Caco-2 (cell line): ENCODE results near the gene RMI2. TPM values are rescaled to one million over a fixed set of nuclear protein-coding genes. Genes with fewer than 3 reads are reported as not detected.

Experiments used
- BruUV-seq: library from RNA; stranded (reverse); fragments of 400-500 nt; replicated peaks from 2 replicates; lab custom pipeline; 2021; lab: Mats Ljungman, UMichigan
- CTCF ChIA-PET: fragments of 300-600 bp; sonication (Branson Sonifier 250); formaldehyde crosslinking; loops from one replicate; lab custom pipeline; 2022; ENCODE audit warnings: antibody characterized with exemption; lab: Charles Lee
- POLR2A ChIA-PET: fragments of 300-600 bp; sonication (Branson Sonifier 250); formaldehyde crosslinking; loops from one replicate; lab custom pipeline; 2022; ENCODE audit warnings: antibody characterized with exemption; lab: Charles Lee
- DNase-seq, 2 experiments: peaks; one replicate each; pipeline versions ENCODE4 v3.0.0 to v3.0.0-alpha.2; 2020 to 2022
- H3K27me3 ChIP-seq: replicated peaks from 2 replicates; pipeline ENCODE4 v1.6.0; 2011; ENCODE audit warnings: low read length; ENCODE audit not compliant: control insufficient read depth, insufficient read depth
- H3K36me3 ChIP-seq: 2 replicates; pipeline ENCODE4 v1.5.1; 2011; ENCODE audit warnings: low read length; ENCODE audit not compliant: control insufficient read depth, insufficient read depth
- H3K4me1 ChIP-seq: fragments of 250-450 bp; sonication (Bioruptor Pico); 2 replicates; pipeline ENCODE4 v1.5.1; 2020; ENCODE audit warnings: mild to moderate bottlenecking
- H3K4me3 ChIP-seq: 2 replicates; pipeline ENCODE4 v1.5.1; 2011; ENCODE audit warnings: low read depth, mild to moderate bottlenecking, control low read depth, low read length
- H3K9me3 ChIP-seq: fragments of 250-450 bp; sonication (Bioruptor Pico); 2 replicates; pipeline ENCODE4 v1.5.1; 2020; ENCODE audit warnings: mild to moderate bottlenecking, moderate library complexity
- H3K27ac Mint-ChIP-seq: one replicate; pipeline ENCODE4 v1.8.0; 2022; ENCODE audit warnings: mixed read lengths; ENCODE audit not compliant: unreplicated experiment
- H3K27me3 Mint-ChIP-seq: one replicate; pipeline ENCODE4 v1.8.0; 2022; ENCODE audit warnings: mixed read lengths; ENCODE audit not compliant: insufficient read depth, unreplicated experiment
- H3K36me3 Mint-ChIP-seq: one replicate; pipeline ENCODE4 v1.8.0; 2022; ENCODE audit warnings: mild to moderate bottlenecking, mixed read lengths; ENCODE audit not compliant: insufficient read depth, unreplicated experiment
- H3K4me1 Mint-ChIP-seq: one replicate; pipeline ENCODE4 v1.8.0; 2022; ENCODE audit warnings: low read depth, mixed read lengths; ENCODE audit not compliant: unreplicated experiment
- H3K4me3 Mint-ChIP-seq: one replicate; pipeline ENCODE4 v1.8.0; 2022; ENCODE audit warnings: mild to moderate bottlenecking, moderate library complexity, mixed read lengths; ENCODE audit not compliant: unreplicated experiment
- H3K9me3 Mint-ChIP-seq: one replicate; pipeline ENCODE4 v1.8.0; 2022; ENCODE audit warnings: mixed read lengths; ENCODE audit not compliant: unreplicated experiment
- intact Hi-C: fragments of 100-400 bp; cut with micrococcal nuclease; formaldehyde crosslinking; loops from one replicate; pipeline ENCODE4 v1.10.0; 2022; ENCODE audit not compliant: unreplicated experiment
- total RNA-seq: library from RNA; stranded (reverse); gene quantifications from 2 replicates; pipeline ENCODE4 v1.2.3, GENCODE V29; 2022
- TF ChIP-seq, protein P1 (sequence below), 2 experiments: fragments of 200-600 bp in 1 of 2; IDR thresholded peaks; 1 replicate in 1 of 2; 2 replicates in 1 of 2; pipeline versions ENCODE4 v1.5.1 to v1.8.0; 2011 to 2022; ENCODE audit warnings: antibody characterized with exemption in 1 of 2, control low read depth in 1 of 2, inconsistent platforms in 1 of 2, low read depth in 1 of 2, low read length in 1 of 2, mild to moderate bottlenecking in 1 of 2, moderate library complexity in 1 of 2; ENCODE audit not compliant: insufficient read depth in 1 of 2, severe bottlenecking in 1 of 2, unreplicated experiment in 1 of 2

Gene RMI2
- total RNA-seq, 1 experiment from 2014 or later = 52.7 TPM

DNA sequence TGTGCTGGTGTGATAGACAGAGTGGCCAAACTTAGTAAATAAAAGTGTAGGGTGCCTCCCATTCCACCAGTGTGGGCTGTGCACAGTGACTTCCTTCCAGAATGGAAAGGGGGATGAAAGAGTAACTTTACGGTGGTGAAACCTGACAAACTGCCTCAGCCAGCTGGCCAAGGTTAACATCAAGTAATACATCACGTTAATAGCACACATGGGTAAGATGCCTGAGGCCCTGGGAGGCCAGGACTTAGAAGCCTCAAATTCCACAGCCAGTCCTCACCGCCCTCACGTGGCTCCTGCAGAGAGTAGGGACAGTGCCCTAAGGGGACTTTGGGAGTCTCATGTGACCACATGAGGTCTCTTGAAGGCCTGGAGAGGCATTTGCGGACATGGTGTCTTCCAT, 14.1 kb downstream of the RMI2 start:
- ChIA-PET POLR2A (interaction anchor here (0.6 to 1.9 kb wide), 2 partner anchors 42 to 103 kb away, joined by 10 to 17 read pairs; partner anchors contain the start of gene SOCS1), CTCF (interaction anchor here (0.5 to 1.7 kb wide), 3 partner anchors 10 to 622 kb away, joined by 3 to 12 read pairs (median 3); partner anchors contain the start of gene SOCS1)
- Mint-ChIP-seq H3K36me3 (peaks cover 22% of the 10 kb centered on the region), H3K9me3 (no peaks in the 10 kb centered on the region), H3K27ac (peak overlapping the region; percentile 92), H3K4me3 (peak overlapping the region; percentile 31), H3K27me3 (no peaks in the 10 kb centered on the region), H3K4me1 (peaks cover 8% of the 10 kb centered on the region)
- TF ChIP-seq, protein P1, sequence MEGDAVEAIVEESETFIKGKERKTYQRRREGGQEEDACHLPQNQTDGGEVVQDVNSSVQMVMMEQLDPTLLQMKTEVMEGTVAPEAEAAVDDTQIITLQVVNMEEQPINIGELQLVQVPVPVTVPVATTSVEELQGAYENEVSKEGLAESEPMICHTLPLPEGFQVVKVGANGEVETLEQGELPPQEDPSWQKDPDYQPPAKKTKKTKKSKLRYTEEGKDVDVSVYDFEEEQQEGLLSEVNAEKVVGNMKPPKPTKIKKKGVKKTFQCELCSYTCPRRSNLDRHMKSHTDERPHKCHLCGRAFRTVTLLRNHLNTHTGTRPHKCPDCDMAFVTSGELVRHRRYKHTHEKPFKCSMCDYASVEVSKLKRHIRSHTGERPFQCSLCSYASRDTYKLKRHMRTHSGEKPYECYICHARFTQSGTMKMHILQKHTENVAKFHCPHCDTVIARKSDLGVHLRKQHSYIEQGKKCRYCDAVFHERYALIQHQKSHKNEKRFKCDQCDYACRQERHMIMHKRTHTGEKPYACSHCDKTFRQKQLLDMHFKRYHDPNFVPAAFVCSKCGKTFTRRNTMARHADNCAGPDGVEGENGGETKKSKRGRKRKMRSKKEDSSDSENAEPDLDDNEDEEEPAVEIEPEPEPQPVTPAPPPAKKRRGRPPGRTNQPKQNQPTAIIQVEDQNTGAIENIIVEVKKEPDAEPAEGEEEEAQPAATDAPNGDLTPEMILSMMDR (IDR thresholded peaks at IDR 0.05; ENCODE audit: insufficient read depth in 1 of 2, low read depth in 1 of 2, low read length in 1 of 2, severe bottlenecking in 1 of 2, unreplicated experiment in 1 of 2) = no peak
- no TSS peak for BruUV-seq
- H3K4me3 ChIP-seq = no peak overlapping the region
- DNase-seq = peak; percentile 89 to 93
- H3K4me1 ChIP-seq = peaks cover 53% of the 10 kb centered on the region
- no peaks in the 10 kb centered on the region for H3K27me3 ChIP-seq
- H3K36me3 ChIP-seq = peaks cover 2% of the 10 kb centered on the region; the same call in 1 of the 2 replicates
- H3K9me3 ChIP-seq = no peaks in the 10 kb centered on the region
- intact Hi-C loops = loop anchor here (1.0 to 2.0 kb wide), 3 partner anchors 47 to 103 kb away; partner anchors contain the start of gene SOCS1

- Histone ChIP-seq H3K9me3 (no peaks in the 10 kb centered on the region), H3K4me1 (peaks cover 67% of the 10 kb centered on the region), H3K4me3 (no peak overlapping the region), H3K27me3 (no peaks in the 10 kb centered on the region), H3K36me3 (no peaks in the 10 kb centered on the region)
- intact Hi-C loops = no loop called here
- no TSS peak for BruUV-seq
- no peaks in the 10 kb centered on the region for H3K27me3 Mint-ChIP-seq
- H3K36me3 Mint-ChIP-seq = peaks cover 24% of the 10 kb centered on the region
- H3K27ac Mint-ChIP-seq = peak overlapping the region; percentile 25
- TF ChIP-seq, protein P1 (IDR thresholded peaks at IDR 0.05; ENCODE audit: insufficient read depth in 1 of 2, low read depth in 1 of 2, low read length in 1 of 2, severe bottlenecking in 1 of 2, unreplicated experiment in 1 of 2) = no peak
- H3K4me3 Mint-ChIP-seq = no peak overlapping the region
- DNase-seq = no peak
- H3K9me3 Mint-ChIP-seq = no peaks in the 10 kb centered on the region
- ChIA-PET CTCF (no interaction called here), POLR2A (no interaction called here)
- H3K4me1 Mint-ChIP-seq = peaks cover 18% of the 10 kb centered on the region
Observed at GRCh38 chr16:11360641-11361373, 15.5 kb downstream of the RMI2 start.

DNA sequence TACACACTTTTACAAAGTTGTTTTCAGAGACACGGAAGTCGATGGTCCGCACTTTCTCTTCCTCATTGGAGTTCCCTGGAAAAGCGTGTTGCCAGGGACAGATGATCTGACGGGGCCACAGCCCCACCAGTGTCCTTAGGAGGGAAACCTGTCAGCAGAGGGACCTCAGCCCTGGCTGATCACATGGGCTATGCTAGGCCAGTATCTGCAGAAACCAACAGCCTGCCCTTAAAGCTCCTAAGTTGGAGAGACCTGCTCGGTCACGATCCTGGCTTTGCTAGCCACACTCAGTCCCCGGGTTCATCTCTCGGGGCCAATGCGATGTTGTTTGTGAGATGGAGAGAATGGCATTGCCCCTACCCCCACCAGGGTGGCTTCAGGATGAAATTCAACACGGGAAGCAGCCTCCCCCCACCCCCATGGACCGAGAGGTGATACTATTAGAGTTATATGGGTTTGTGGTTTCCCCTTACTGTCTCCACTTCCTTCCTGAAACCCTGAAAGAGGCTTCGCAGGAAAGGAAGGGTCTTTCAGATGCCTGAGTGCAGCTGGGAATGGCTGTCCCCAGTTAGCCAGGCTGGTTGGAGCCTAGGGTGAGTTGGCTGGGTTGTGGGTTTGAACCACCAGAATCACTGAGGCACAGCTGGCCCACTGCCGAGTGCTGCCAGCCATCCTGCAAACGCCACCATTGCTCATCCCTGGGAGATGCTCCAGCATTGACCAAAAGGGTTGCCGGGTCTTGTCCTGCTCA, 16.6 kb downstream of the RMI2 start:
- intact Hi-C loops = no loop called here
- ChIA-PET CTCF (no interaction called here), POLR2A (no interaction called here)
- Mint-ChIP-seq H3K27me3 (no peaks in the 10 kb centered on the region), H3K4me1 (peaks cover 18% of the 10 kb centered on the region), H3K4me3 (no peak overlapping the region), H3K27ac (peak overlapping the region; percentile 25), H3K36me3 (peaks cover 21% of the 10 kb centered on the region), H3K9me3 (no peaks in the 10 kb centered on the region)
- Histone ChIP-seq H3K4me3 (no peak overlapping the region), H3K4me1 (peaks cover 63% of the 10 kb centered on the region), H3K9me3 (no peaks in the 10 kb centered on the region), H3K27me3 (no peaks in the 10 kb centered on the region), H3K36me3 (no peaks in the 10 kb centered on the region)
- TF ChIP-seq, protein P1 (IDR thresholded peaks at IDR 0.05; ENCODE audit: insufficient read depth in 1 of 2, low read depth in 1 of 2, low read length in 1 of 2, severe bottlenecking in 1 of 2, unreplicated experiment in 1 of 2) = no peak
- no TSS peak for BruUV-seq
- DNase-seq = no peak
